HPDE6-E6E7 (cell line): ENCODE results near the gene MYLK.

ENCODE experiments used
- DNase-seq: peaks from one replicate; pipeline ENCODE4 v3.0.0; 2011; ENCODE audit warnings: missing footprints; ENCODE audit errors: extremely low spot score

MYLK gene

GRCh38 chr3:123678108-123678511 is 206.0 kb downstream of the MYLK start:
- no peak for DNase-seq

DNA sequence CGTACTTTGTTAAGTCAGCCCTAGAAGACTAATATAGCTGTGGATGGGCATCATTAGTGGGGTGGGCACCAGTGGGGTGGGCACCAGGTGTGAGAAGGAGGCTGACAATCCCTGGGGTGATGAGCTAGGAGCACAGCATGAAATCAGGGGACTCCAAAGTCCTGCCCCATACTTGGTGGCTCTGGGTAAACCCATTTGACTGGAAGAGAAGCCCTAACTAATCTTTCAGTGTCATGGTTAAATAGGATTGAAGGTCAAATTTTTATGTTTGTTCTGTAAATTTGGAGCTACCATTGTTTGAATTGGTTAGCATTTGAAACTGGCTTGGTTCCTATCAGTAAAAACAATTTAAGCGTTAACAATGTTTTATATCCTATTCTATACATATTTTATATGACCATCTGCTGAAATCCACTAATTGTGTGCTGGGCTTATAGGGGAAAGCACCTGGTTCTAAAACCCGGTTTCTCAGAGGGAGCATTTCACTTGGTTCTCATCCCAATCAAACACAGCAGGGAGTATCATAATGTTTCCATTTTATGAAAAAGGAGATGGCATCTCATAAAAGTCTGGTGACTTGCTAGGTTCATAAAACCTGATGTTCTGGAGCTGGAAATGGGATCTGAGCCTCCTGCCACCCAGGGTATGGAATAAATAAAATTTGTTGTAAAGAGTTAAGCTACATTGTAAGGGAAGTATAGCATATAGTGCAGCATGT is 211.5 kb downstream of the MYLK start:
- DNase-seq, result no peak

DNA sequence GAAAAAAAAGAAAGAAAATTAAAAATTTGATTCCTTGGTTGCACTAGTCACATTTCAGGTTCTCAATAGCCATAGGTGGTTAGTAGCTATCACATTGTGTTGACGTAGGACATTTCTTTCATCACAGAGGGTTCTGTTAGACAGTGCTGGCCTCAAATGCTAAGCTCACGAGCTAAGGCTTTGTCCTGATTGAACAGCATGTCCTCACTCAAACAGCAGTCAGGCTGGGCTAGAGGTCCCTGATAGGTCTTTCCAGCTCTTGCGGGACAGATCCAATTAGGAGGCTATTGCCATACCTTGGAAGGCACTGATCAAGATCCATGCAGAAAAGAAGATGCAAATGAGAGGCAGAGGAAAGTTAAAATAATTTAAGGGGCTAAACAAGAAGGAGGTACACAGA is 213.4 kb downstream of the MYLK start:
- no peak for DNase-seq

- no peak for DNase-seq
Observed at GRCh38 chr3:123668906-123669305, 215.2 kb downstream of the MYLK start.

GRCh38 chr3:123667784-123668183 is 216.3 kb downstream of the MYLK start:
- no peak for DNase-seq

GRCh38 chr3:123664753-123665152 is 219.4 kb downstream of the MYLK start:
- DNase-seq, result no peak

- no peak for DNase-seq
Observed at GRCh38 chr3:123663977-123664376, 220.2 kb downstream of the MYLK start.

DNA sequence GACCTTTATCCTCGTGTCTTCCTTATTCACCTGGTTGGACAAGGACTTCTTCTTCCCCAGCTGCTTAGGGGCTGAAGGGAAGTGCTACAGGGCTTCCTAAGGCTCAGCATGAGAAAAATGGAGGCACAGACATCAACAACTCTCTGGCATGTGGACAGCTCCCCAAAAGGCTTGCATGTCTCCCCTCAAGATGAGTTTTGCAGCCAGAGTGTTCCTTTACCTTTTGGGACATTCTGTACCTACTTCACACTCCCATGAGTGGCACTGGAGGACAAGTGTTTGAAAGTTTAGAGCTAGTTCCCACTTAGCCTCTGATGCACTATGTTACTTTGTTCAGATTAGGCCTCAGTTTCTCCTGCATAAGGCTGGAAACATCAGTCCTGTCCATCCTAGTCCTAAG is 222.2 kb downstream of the MYLK start:
- no peak for DNase-seq

GRCh38 chr3:123660900-123661299 is 223.2 kb downstream of the MYLK start:
- DNase-seq, result no peak

- DNase-seq, result no peak
Observed at GRCh38 chr3:123660141-123660675, 223.9 kb downstream of the MYLK start.

DNA sequence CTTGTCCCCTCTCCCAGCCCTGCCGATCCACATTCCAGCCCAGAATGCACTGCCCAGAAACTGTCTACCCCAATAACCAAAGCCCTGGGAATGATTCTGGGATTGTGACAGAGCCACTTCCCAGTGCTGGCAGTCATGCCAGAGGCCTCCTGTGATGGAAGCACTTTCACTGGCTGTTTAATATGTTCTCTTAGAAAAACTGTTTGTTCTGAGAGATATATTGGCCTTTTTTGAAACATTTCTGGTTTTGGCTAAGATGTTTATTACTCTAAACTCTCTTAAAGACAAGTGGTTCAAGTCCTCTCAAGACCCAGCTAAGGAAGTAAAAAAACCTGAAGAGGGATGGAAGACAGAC is 225.3 kb downstream of the MYLK start:
- no peak for DNase-seq

DNA sequence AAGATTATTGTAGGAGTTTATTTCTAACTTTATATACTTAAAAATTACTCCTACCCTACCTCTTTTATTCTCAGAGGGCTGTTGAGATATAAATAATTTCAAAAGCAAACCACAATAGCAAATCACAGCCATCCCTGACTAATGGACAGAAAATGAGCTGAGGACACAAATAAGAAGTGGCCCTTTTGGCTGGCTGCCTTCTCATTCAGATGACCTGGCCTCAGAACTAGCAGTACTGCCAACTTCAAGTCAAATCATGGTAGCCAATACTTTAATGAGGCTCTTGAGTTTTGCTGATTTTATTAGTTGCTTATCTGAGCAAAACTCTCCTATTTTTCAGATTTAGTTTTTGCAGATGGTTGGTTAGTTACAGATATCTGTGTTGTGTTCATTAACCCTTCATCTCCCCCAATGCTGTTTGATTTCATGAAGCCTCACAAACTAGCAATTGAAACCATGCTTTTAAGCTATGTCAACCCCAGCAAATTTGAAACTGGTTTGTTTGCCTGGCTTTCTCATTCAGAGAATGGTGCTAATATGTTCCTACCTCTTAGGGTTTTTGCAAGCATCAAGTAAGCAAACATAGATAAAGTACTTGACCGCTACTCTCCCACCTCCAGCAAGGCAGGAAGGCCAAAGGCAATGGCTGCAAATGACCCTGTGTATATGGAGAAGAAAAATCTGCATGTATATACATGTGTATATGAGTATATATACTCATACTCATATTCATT is 225.8 kb downstream of the MYLK start:
- DNase-seq, result no peak

DNA sequence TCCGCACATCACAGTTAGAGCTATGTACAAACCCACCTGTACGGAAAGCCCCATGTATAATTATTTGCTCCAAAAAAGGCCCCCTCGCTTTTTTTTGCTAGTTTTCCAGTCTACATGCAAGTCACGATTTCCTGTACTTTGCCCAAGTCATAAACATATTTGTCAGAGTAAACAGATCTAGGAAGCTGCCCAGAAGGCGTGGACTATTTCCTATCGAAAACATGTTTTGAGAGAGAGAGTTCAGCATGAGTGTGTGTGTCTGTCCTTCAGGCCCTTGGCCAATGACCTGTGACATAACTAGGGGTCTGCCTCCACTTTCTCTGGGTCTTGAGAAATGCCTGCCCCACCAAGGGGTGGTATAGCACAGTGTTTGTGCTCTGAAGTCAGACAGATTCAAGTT is 226.6 kb downstream of the MYLK start:
- no peak for DNase-seq

DNA sequence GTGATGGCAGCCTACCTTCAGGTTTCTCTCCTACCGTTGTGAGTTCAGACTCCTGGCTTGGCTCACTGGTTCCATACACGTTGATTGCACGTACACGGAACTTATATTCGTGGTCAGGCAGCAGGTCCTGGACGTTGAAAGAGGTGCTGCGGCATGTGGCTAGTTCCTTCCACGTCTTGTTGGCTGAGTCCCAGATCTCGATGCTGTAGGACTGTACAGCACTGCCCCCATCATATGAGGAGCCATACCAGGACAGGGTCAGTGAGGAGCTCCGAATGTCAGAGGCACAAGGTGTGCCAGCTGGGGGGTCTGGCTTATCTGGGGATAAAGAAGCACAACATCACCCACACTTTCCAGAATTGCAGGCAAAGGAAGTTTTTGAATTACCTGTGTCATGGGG is 227.0 kb downstream of the MYLK start:
- DNase-seq, result no peak

GRCh38 chr3:123656691-123657090 is 227.4 kb downstream of the MYLK start:
- no peak for DNase-seq

- DNase-seq, result no peak
Observed at GRCh38 chr3:123656274-123656673, 227.9 kb downstream of the MYLK start.

DNA sequence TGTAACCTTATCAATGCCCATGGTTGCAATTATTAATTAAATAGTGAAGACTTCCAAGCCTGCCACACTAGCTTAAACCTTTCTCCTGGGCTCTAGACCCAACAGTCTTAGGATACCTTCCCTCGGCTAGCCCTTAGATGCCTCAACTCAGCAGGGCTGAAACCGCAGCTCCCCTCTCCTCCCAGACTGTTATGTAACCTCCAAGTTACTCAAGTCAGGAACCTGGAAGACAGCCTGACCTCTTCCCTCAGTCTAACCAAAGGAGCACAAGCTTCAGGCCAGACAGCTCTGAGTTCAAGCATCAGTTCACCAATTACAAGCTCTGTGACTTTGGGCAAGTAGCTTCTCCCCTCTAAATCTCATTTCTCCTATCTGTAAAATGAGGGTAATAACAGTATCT is 228.7 kb downstream of the MYLK start:
- DNase-seq, result no peak

- peak; percentile 19 for DNase-seq
Observed at GRCh38 chr3:123653221-123653682, 230.9 kb downstream of the MYLK start.

- peak; percentile 83 for DNase-seq
Observed at GRCh38 chr3:123652342-123652984, 231.7 kb downstream of the MYLK start.

GRCh38 chr3:123651449-123652341 is 232.4 kb downstream of the MYLK start:
- DNase-seq, result no peak

DNA sequence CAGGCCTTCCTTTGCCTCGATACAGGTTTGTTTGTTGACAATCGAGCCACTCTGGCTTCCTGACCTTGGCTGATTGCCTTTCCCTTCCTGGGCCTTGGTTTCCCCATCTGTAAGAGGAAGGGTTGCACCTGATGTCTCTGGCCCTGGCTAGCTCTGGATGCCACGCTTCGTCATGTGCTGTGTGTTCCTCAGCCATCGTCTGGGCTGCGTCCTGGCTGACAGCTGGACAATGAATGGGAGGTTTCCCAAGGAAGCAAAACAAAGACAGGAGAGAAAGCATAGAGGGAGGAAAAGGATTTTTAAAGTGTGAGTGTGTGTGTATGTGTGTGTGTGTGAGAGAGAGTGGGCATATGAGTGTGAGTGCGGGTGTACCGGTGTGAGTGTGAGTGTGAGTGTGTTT is 234.0 kb downstream of the MYLK start:
- no peak for DNase-seq
